Stimulated activated CD4-positive, alpha-beta T cell treated with anti-CD3 and anti-CD28 coated beads, Interleukin-1b, Interleukin-23, amount 100 ng/mL, for 4 hours (primary cell): ENCODE results near the gene P2RX7.
"Not testable (repeated sequence)": the region's sequence is repeated elsewhere in the genome, so short reads cannot be mapped to it uniquely, and the experiment has no call there.

ENCODE experiments used
- DNase-seq, 2 donors: peaks; one replicate each; pipeline ENCODE4 v3.0.0-alpha.2; 2020; ENCODE audit warnings: low read depth in 2 of 2

Gene P2RX7

DNA sequence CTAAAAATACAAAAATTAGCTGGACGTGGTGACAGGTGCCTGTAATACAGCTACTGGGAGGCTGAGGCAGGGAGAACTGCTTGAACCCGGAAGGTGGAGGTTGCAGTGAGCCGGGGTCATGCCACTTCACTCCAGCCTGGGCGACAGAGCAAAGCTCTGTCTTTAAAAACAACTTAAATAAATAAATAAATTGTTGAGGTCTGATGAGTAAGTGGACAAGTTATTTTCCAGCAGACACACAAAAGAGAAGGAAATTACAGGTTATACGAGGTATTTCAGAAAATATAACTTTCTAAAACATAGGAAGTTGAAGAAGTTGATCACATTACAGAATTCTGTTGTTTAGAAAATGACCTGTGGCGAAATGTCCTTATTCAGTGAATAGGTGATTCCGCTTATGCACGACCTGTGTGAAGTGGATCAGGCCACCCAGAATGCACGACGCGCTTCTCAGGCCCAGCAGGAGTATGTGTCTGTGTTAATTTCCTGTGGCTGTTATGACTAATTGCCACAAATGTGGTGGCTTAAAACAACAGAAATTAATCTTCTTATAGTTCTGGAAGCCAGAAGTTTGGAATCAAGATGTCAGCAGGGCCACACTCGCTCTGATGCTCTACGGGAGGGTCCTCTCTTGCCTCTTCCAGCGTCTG lies 38.1 kb downstream of the P2RX7 start:
- no peak for DNase-seq

DNA sequence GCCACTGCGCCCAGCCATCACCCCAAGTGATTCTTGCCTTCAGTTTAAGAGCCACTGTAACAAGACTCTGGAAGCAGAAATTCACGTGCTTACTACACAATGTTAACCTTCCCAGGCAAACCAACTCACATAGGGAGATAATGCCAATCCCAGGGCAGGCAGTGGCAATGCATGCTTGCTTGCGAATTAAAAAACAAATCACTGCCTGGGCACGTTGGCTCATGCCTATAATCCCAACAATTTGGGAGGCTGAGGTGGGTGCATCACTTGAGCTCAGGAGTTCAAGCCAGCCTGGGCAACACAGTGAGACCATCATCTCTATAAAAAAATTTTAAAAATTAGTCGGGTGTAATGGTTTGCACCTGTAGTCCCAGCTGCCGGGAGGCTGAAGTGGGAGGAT lies 39.5 kb downstream of the P2RX7 start:
- DNase-seq: no peak

DNA sequence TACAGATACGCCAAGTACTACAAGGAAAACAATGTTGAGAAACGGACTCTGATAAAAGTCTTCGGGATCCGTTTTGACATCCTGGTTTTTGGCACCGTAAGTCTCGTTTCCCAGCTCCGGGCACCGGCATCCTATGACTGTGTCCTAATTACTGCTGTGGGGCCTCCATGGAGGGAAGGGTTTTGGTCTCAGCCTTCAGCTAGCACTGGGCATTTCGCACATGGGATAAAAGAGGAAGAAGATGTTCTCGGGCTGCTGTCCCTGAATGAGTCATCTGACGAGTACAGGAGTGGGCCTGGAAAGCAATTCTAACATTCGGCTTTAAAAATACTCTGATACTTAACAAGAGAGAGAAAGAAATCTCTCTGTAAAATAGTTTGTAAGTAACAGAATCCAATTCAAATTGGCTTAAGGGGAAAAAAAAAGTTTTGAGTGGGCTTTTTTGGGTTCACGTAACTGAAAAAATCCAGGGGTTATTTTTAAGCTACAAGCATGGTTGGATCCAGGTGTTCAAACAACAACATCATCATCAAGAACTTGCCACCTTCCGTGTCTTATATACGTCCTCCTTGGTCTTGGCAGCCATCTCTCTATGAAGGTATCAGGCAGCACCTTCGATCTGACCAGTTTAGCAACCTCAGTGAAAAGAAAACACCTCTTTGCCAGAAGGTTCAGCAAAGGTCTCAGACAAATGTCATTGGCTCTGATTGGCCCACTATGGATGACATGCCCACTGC lies 42.9 kb downstream of the P2RX7 start:
- no peak for DNase-seq

DNA sequence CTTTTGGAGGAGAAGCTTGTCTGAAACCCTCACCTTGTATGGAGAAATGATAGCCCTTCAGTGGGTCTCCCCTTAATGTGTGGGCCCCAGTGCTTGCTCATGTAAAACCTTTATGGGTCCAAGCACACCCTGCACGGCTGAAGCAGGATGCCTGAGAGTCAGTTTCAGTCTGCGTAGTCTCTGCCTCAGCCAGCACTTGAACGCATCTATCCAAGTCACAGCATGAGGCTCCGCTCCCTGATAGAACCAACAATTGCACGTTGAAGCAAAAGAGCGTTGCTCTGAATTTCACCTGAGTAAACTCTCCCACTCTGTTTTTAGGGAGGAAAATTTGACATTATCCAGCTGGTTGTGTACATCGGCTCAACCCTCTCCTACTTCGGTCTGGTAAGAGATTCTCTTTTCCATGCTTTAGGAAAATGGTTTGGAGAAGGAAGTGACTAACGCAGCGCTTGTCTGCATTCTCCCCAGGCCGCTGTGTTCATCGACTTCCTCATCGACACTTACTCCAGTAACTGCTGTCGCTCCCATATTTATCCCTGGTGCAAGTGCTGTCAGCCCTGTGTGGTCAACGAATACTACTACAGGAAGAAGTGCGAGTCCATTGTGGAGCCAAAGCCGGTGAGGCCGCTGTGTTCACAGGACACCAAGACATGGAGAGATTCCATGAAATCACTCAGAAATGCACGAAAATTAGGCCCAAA lies 44.3 kb downstream of the P2RX7 start:
- DNase-seq: no peak

DNA sequence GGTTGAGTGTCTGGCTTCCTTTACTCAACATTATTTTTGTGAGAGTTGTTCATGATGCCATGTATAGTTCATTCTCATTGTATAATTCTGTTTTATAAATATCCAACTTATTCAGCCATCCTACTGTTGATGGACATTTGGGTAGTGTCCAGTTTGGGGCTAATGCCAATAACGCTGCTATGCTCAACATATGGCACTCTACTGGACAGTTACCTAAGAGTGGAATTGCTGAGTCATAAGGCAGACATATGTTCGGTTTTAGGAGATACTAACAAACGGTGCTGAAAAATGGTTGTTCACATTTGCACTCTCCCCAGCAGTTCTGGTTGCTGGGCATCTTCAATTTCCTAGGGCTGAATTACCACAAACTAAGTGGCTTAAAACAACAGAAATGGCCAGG lies 48.5 kb downstream of the P2RX7 start:
- DNase-seq: no peak

DNA sequence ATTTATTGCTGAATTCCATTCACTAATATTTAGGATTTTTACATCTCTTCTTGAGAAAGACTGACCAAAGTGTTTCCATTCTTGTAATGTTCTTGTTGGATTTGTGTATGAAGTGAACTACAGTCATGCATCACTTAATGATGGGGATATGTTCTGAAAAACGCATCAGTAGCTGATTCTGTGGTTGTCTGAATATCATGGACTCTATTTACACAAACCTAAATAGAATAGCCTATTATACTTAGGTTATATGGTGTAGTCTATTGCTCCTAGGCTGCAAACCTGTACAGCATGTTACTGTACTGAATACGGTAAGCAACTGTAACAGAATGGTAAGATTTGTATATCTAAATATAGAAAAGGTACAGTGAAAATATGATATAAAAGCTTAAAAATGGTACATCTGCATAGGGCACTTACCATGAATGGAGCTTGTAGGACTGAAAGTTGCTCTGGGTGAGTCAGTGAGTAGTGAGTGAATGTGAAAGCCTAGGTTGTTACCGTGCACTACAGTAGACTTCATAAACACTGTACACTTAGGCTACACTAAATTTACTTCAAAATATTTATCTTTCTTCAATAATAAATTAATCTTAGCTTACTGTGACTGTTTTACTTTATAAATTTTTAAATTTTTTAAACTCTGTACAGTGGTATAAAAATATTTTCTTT lies 49.7 kb downstream of the P2RX7 start:
- DNase-seq: no peak

DNA sequence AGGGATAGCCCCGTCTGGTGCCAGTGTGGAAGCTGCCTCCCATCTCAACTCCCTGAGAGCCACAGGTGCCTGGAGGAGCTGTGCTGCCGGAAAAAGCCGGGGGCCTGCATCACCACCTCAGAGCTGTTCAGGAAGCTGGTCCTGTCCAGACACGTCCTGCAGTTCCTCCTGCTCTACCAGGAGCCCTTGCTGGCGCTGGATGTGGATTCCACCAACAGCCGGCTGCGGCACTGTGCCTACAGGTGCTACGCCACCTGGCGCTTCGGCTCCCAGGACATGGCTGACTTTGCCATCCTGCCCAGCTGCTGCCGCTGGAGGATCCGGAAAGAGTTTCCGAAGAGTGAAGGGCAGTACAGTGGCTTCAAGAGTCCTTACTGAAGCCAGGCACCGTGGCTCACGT lies 51.7 kb downstream of the P2RX7 start:
- no peak for DNase-seq

DNA sequence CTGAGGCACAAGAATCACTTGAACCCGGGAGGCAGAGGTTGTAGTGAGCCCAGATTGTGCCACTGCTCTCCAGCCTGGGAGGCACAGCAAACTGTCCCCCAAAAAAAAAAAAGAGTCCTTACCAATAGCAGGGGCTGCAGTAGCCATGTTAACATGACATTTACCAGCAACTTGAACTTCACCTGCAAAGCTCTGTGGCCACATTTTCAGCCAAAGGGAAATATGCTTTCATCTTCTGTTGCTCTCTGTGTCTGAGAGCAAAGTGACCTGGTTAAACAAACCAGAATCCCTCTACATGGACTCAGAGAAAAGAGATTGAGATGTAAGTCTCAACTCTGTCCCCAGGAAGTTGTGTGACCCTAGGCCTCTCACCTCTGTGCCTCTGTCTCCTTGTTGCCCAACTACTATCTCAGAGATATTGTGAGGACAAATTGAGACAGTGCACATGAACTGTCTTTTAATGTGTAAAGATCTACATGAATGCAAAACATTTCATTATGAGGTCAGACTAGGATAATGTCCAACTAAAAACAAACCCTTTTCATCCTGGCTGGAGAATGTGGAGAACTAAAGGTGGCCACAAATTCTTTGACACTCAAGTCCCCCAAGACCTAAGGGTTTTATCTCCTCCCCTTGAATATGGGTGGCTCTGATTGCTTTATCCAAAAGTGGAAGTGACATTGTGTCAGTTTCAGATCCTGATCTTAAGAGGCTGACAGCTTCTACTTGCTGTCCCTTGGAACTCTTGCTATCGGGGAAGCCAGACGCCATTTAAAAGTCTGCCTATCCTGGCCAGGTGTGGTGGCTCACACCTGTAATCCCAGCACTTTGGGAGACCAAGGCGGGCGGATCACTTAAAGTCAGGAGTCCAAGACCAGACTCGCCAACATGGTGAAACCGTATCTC lies 52.6 kb downstream of the P2RX7 start:
- DNase-seq: no peak

DNA sequence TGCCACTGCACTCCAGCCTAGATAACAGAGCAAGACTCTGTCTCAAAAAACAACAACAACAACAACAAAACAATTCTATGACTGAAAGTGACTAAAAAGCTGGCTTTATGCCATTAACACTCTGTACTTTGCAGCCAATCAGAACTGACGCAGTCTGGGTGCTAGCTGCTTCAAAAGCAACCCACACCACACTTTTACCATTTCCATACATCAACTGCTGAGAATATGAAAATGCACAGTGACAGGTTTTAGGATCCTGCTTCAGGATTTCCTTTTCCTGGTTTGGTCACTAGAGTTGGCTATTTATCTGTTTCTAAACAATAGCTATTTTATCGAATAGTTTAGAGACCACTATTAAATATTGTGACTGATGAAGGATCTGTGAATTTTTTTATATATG lies 54.1 kb downstream of the P2RX7 start:
- DNase-seq: no peak

DNA sequence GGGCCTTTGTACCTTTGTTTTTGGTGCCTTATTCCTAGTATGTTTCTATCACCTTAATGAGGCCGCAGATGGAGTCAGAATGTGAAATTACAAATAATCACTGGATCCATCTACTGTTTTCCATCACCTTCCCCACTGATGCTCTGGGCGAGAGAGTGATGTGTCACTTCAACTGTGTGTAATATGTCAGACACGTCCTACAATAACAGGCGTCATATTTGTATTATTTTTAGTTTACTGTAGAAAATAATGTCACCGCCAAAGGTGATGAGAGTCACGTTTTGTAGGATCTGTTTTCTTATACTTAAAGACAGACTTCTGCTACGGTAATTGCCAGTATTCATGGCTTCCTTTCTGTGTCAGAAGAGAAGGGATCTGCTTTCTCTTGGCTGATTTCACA lies 54.8 kb downstream of the P2RX7 start:
- DNase-seq: no peak

DNA sequence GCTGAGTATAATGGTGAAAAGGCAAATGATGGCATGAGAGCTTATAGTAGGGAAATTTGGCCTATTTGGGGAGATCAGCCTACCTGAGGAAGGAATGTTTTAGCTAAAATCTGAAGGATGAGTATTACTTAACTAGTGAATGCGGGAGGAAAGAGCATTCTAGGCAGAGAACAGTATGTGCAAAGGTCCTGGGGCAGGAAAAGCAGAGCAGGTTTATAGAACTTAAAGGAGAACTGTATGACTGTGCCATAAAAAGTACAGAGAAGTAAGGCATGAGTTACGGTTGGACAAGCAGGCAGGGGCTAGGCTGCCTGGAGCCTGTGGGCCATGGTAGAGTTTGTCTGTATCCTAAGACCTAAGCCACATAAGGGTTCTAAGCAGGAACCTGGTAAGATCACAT lies 55.6 kb downstream of the P2RX7 start:
- no peak for DNase-seq

DNA sequence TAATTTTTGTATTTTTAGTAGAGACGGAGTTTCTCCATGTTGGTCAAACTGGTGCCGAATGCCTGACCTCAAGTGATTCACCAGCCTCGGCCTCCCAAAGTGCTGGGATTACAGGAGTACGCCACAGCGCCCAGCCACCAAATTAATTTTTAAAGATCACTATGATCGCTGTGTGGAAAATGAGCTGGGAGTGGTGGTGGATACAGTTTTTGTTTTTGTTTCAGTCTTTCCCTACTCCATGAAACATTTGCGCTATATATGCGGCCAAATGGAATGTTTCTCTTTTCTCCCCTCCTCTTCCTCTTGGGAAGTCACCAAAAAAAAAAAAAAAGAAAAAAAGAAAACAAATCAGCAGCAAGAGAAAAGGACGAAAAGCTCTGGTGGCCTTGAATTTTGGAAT lies 56.5 kb downstream of the P2RX7 start:
- no peak for DNase-seq

DNA sequence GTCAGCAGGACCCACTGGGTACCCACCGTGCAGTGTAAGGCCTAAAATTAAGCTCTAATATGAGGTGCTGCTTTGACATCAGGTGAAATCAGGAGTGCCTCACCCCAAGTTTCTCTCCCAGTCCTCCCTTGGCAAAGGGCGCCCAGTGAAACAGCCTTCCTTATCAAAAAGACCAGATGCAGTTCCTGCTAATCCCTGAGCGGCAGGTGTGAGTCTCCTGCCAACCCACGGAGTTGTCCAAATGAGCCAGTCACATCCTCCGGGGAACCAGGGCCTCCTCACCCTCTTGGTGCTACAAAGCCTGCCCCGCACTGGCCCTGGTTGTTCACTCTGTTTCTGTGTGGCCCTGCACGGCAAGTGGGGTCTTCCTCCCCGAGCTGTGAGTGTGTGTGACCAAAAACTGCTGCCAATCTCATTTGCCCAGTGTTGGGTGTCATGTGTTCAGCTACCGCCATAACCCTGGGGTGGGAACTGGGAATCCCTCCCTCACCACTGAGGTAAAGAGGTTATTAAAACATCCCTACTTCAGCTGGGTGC lies 57.0 kb downstream of the P2RX7 start:
- no peak for DNase-seq

DNA sequence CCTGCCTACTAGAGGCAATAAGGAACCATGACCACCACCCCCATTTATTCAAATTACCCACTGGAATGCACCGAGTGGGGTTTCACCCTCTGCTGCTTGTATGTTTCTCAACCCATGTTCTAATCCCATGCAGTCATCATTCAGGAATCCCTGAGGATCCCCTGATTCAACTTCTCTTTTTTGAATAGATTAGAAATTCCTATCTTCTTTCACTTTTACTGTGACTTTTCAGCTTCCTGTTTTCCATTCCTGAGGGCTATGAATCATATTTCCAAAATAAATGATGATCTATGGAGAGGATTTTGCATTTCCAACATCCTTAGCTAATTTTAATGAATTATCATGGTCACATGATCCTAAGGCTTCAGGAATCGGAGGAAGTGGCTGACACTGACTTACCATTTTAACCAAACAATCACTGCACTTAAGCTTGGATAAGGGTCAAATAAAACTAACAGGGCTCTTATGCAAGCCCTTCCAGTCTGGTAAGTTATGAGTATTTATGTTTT lies 57.9 kb downstream of the P2RX7 start:
- no peak for DNase-seq

DNA sequence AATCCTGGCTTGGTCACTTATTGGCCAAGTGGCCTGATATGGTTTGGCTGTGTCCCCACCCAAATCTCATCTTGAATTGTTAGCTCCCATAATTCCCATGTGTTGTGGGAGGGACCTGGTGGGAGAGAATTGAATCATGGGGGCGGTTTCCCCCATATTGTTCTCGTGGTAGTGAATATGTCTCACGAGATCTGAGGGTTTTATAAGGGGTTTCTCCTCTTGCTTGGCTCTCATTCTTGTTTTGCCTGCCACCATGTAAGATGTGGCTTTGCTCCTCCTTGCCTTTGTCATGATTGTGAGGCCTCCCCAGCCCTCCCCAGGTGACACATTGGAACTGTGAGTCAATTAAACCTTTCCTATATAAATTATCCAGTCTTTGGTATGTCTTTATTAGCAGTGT lies 58.5 kb downstream of the P2RX7 start:
- DNase-seq: no peak

DNA sequence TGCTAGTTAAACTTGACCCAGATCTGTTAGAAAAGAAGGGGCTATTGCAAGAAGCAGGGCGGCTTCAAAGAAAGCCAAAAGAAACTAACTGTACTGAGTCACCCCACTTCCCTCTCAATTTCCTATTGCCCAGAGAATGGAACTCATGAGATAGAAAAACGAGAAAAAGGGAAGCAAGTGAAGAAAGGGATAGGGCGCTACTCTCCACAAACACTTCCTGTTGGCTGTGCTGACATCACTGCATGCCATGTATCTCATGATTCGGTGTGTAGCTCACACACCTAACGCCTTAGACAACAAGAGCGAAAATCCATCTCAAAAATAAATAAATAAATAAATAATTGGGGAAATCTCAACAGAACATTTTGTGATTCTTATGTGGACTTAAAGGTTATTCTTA lies 64.2 kb downstream of the P2RX7 start:
- no peak for DNase-seq

DNA sequence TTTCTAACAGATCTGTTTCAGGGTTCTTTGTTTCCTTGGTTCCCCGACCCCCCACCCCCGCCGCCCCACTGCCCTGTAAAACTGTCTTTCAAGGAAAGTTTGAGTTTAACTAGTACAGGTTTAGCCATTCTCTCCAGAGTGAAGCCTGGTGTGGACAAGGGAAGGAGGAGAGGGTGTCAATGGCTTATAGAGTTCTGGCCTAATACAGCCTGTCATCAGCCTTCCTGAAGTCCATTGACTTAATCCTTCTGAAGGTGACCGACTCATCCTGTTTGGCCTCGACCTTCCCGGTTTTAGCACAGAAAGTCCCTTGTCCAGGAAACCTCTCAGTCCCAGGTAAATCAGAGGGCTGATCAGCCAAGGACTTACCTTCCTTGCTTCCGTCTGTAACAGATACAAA lies 66.3 kb downstream of the P2RX7 start:
- DNase-seq: no peak

DNA sequence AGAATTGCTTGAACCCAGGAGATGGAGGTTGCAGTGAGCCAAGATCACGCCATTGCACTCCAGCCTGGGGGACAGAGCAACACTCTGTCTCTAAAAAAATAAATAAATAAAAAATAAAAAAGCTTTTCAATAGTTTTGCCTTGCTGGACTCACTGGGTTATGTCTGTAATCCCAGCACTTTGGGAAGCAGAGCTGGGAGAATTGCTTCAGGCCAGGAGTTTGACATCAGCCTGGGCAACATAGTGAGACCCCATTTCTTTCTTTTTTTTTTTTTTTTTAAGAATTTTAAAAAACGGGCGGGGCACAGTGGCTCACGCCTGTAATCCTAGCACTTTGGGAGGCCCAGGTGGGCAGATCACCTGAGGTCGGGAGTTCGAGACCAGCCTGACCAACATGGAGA lies 68.5 kb downstream of the P2RX7 start:
- DNase-seq: not testable (repeated sequence)

DNA sequence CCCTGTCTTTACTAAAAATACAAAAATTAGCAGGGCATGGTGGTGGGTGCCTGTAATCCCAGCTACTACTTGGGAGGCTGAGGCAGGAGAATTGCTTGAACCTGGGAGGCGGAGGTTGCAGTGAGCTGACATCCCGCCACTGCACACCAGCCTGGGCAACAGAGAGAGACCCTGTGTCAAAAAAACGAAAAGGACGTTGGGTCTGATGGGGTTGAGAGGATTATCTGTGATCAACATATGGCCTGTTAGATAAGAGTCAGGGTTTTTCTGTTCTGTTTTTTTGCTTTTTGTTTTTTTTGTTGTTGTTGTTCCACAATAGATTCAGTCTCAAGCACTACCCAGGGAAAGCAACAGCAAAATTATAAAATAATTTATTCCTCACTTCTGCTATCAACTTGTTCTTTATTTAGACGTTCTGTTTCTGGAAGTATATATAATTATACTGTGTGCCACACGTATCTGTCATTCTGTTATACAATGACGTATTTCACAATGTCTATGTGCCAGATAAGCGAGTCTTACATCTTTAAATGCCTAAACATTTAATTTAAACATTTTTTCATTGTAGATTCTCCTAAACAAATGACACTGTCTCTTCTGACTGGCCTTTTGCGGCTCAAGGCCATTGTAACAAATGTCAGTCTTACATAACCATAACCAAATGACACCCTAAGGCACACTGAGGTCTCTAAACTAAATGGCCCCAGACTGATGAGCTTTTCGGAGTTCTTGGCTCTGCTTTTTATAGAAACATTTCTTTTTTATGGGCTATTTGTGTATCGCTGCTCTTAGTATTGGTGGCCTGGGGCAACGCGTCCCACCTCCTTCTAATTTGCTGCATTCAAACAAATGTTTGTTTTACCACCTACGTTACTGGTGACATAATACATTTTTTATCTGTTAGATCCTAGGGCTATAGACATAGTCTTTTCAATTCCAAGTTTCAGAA lies 70.0 kb downstream of the P2RX7 start:
- DNase-seq: no peak

DNA sequence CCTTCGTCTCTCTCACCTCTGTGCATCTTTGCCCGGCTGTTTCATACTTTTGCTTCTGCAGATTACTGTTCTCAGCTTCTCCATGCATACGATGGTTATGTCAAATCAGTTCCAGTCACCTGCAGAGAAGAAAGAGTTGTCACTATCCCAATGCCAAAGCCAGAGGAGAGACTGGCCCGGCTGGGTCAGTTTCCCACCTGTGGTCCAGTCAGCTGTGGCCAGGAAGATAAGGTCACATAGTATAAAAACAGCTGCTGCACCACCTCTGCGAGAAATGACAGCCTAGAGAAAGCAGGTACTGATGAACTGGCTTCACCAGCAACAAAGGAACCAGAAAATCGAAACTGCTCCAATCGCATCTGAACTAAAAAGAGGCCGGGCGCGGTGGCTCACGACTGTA lies 70.8 kb downstream of the P2RX7 start:
- DNase-seq: no peak
